ENCODE data around the gene PIGP. TPM values are rescaled to one million over a fixed set of nuclear protein-coding genes. Genes with fewer than 3 reads are reported as not detected.
A peak's percentile ranks its signal among the peaks of the same experiment; 100 is the strongest.
"Not testable (repeated sequence)": the region's sequence is repeated elsewhere in the genome, so short reads cannot be mapped to it uniquely, and the experiment has no call there.

The PIGP gene
- total RNA-seq, 2 experiments from 2014 or later, result 17.2 TPM

DNA sequence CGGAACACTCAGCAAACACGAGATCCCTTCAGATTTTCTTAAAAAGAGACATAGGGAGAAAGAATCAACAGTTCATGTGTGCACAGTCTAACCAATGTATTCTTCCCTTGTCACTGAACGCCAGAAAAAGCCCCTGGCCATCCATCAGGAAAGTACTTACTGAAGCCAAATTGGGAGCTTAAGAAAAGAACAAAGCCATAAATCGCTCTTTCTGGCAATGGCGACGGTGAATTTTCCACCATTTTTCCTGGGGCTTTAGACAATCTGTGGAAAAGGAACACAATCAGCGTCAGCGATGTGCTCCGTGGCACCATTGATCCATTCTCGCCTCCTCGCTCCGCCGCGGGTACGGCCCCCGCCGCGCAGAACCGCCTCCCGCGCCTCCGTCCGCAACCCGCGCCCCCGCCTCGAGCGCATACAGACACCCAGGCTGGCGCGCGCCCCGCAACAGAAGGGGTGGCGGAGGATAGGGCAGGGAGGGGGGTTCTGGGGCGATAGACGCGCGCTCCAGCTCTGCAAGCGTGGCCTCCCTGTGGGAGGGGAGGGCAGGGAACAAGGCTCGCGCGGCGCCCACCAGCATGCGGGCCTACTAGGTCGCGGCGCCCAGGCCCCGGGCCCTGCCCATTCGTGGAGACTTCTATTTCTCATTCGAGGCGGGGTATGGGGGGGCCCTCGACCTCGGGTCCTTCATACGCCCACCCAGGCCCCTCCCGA, 440 bp downstream of the PIGP start:
- H3K9me3 Mint-ChIP-seq, result no peaks in the 10 kb centered on the region
- POLR2A ChIA-PET, result interaction anchor here (0.9 to 2.2 kb wide), 9 partner anchors 10 to 491 kb away, joined by 3 to 9 read pairs (median 4); partner anchors contain the start of gene DYRK1A
- peak overlapping the region; percentile 84 for H3K27ac Mint-ChIP-seq
- H3K36me3 Mint-ChIP-seq (ENCODE audit: low read depth), result peaks cover 17% of the 10 kb centered on the region
- CTCF ChIA-PET, result interaction anchor here (1.0 to 2.0 kb wide), 3 partner anchors 62 to 491 kb away, joined by 3 to 5 read pairs (median 4); no protein-coding TSS in a partner anchor
- peaks cover 36% of the 10 kb centered on the region for H3K4me1 Mint-ChIP-seq
- no peaks in the 10 kb centered on the region for H3K27me3 Mint-ChIP-seq
- DNase-seq, result peak; percentile 73
- peak overlapping the region; percentile 79 for H3K4me3 Mint-ChIP-seq

GRCh38 chr21:37071561-37072273, 1.2 kb downstream of the PIGP start:
- Mint-ChIP-seq H3K27me3 (no peaks in the 10 kb centered on the region), H3K4me3 (peak overlapping the region; percentile 79), H3K9me3 (no peaks in the 10 kb centered on the region), H3K27ac (peak overlapping the region; percentile 84), H3K36me3 (ENCODE audit: low read depth) (peaks cover 17% of the 10 kb centered on the region), H3K4me1 (peaks cover 36% of the 10 kb centered on the region)
- ChIA-PET POLR2A (interaction anchor here (0.9 to 2.2 kb wide), 8 partner anchors 11 to 492 kb away, joined by 3 to 9 read pairs (median 4); partner anchors contain the start of gene DYRK1A), CTCF (interaction anchor here (1.0 to 2.0 kb wide), 3 partner anchors 62 to 492 kb away, joined by 3 to 5 read pairs (median 4); no protein-coding TSS in a partner anchor)
- DNase-seq, result no peak

- Mint-ChIP-seq H3K27ac (no peak overlapping the region), H3K4me1 (peaks cover 5% of the 10 kb centered on the region), H3K9me3 (no peaks in the 10 kb centered on the region), H3K4me3 (no peak overlapping the region), H3K27me3 (no peaks in the 10 kb centered on the region), H3K36me3 (ENCODE audit: low read depth) (peaks cover 11% of the 10 kb centered on the region)
- ChIA-PET POLR2A (no interaction called here), CTCF (no interaction called here)
- DNase-seq, result no peak
Measured at GRCh38 chr21:37065561-37066177, 7.2 kb downstream of the PIGP start.

DNA sequence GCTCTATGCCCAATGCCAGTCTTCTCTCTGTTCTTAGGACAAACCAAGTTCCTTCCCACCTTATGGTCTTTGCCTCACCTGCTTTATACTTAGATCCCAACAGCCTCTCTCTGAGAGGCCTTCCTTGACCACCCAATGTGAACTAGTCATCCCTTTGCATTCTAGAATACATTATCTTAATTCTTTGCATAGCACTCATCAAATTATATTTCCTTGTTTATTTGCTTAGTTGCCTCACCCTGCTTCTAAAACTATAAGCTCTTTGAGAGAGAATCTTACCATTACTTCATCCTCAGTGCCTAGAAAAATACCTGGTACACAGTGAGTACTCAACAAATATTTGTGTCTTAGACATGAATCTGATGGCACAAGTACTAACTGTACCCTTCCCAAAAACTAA, 8.0 kb downstream of the PIGP start:
- no peak for DNase-seq
- no peaks in the 10 kb centered on the region for H3K27me3 Mint-ChIP-seq
- POLR2A ChIA-PET, result no interaction called here
- H3K4me1 Mint-ChIP-seq, result no peaks in the 10 kb centered on the region
- H3K9me3 Mint-ChIP-seq, result no peaks in the 10 kb centered on the region
- H3K27ac Mint-ChIP-seq, result no peak overlapping the region
- CTCF ChIA-PET, result no interaction called here
- H3K36me3 Mint-ChIP-seq (ENCODE audit: low read depth), result peaks cover 6% of the 10 kb centered on the region
- H3K4me3 Mint-ChIP-seq, result no peak overlapping the region

- H3K9me3 Mint-ChIP-seq, result no peaks in the 10 kb centered on the region
- H3K4me3 Mint-ChIP-seq, result no peak overlapping the region
- H3K36me3 Mint-ChIP-seq (ENCODE audit: low read depth), result peaks cover 3% of the 10 kb centered on the region
- ChIA-PET POLR2A (no interaction called here), CTCF (no interaction called here)
- DNase-seq, result no peak
- H3K4me1 Mint-ChIP-seq, result no peaks in the 10 kb centered on the region
- H3K27ac Mint-ChIP-seq, result no peak overlapping the region
- no peaks in the 10 kb centered on the region for H3K27me3 Mint-ChIP-seq
Measured at GRCh38 chr21:37063433-37063832, 9.4 kb downstream of the PIGP start.

GRCh38 chr21:37062593-37062935, 10.3 kb downstream of the PIGP start:
- H3K4me1 Mint-ChIP-seq, result no peaks in the 10 kb centered on the region
- H3K36me3 Mint-ChIP-seq (ENCODE audit: low read depth), result peaks cover 3% of the 10 kb centered on the region
- ChIA-PET POLR2A (no interaction called here), CTCF (no interaction called here)
- no peaks in the 10 kb centered on the region for H3K9me3 Mint-ChIP-seq
- H3K27me3 Mint-ChIP-seq, result no peaks in the 10 kb centered on the region
- no peak overlapping the region for H3K4me3 Mint-ChIP-seq
- DNase-seq, result no peak
- H3K27ac Mint-ChIP-seq, result no peak overlapping the region

- Mint-ChIP-seq H3K9me3 (no peaks in the 10 kb centered on the region), H3K27me3 (no peaks in the 10 kb centered on the region), H3K4me1 (no peaks in the 10 kb centered on the region), H3K27ac (no peak overlapping the region), H3K4me3 (no peak overlapping the region), H3K36me3 (ENCODE audit: low read depth) (peaks cover 3% of the 10 kb centered on the region)
- CTCF ChIA-PET, result no interaction called here
- DNase-seq, result no peak
- POLR2A ChIA-PET, result no interaction called here
Measured at GRCh38 chr21:37061926-37062592, 10.8 kb downstream of the PIGP start.

GRCh38 chr21:37060296-37060695, 12.6 kb downstream of the PIGP start:
- no peaks in the 10 kb centered on the region for H3K9me3 Mint-ChIP-seq
- no peak for DNase-seq
- H3K4me3 Mint-ChIP-seq, result no peak overlapping the region
- CTCF ChIA-PET, result no interaction called here
- no peak overlapping the region for H3K27ac Mint-ChIP-seq
- no peaks in the 10 kb centered on the region for H3K36me3 Mint-ChIP-seq (ENCODE audit: low read depth)
- POLR2A ChIA-PET, result no interaction called here
- H3K4me1 Mint-ChIP-seq, result no peaks in the 10 kb centered on the region
- no peaks in the 10 kb centered on the region for H3K27me3 Mint-ChIP-seq

DNA sequence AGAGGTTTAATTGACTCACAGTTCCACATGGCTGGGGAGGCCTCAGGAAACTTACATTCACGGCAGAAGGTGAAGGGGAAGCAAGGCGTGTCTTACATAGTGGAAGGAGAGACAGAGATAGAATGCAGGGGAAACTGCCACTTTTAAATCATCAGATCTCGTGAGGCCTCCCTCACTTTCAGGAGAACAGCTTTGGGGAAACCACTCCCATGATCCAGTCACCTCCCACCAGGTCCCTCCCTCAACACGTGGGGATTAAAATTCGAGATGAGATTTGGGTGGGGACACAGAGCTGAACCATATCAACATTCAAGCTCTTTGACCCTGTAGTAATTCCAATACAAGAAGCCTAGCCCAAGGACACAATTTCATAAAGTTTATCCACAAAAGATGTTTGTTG, 13.7 kb downstream of the PIGP start:
- no peaks in the 10 kb centered on the region for H3K9me3 Mint-ChIP-seq
- no peaks in the 10 kb centered on the region for H3K4me1 Mint-ChIP-seq
- CTCF ChIA-PET, result no interaction called here
- POLR2A ChIA-PET, result no interaction called here
- no peak overlapping the region for H3K27ac Mint-ChIP-seq
- H3K4me3 Mint-ChIP-seq, result no peak overlapping the region
- H3K27me3 Mint-ChIP-seq, result peaks cover 3% of the 10 kb centered on the region
- no peak for DNase-seq
- H3K36me3 Mint-ChIP-seq (ENCODE audit: low read depth), result no peaks in the 10 kb centered on the region

DNA sequence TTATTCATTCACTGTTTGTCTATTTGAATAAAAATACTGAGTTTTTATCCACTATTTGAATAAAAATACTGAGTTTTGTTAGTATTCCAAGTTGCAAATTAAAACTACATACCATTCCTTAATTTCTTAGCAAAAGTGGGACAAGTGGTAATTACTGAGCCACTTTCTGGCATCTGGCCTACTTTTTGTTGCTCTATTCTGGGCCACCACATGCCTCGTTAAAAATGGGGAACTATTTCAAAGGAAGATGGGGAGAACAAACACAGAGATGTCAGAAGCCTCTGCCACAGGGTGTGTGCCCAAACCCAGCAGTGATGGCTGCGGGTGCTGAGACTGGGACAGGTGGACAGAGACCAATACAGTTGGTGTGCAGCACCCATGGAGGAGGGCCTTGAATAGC, 14.6 kb downstream of the PIGP start:
- ChIA-PET CTCF (no interaction called here), POLR2A (no interaction called here)
- H3K27me3 Mint-ChIP-seq, result peaks cover 3% of the 10 kb centered on the region
- no peak overlapping the region for H3K27ac Mint-ChIP-seq
- no peak for DNase-seq
- no peaks in the 10 kb centered on the region for H3K9me3 Mint-ChIP-seq
- H3K4me1 Mint-ChIP-seq, result no peaks in the 10 kb centered on the region
- no peak overlapping the region for H3K4me3 Mint-ChIP-seq
- H3K36me3 Mint-ChIP-seq (ENCODE audit: low read depth), result no peaks in the 10 kb centered on the region

- POLR2A ChIA-PET, result no interaction called here
- H3K27me3 Mint-ChIP-seq, result peaks cover 3% of the 10 kb centered on the region
- CTCF ChIA-PET, result no interaction called here
- no peaks in the 10 kb centered on the region for H3K9me3 Mint-ChIP-seq
- DNase-seq, result no peak
- H3K4me3 Mint-ChIP-seq, result no peak overlapping the region
- no peaks in the 10 kb centered on the region for H3K36me3 Mint-ChIP-seq (ENCODE audit: low read depth)
- H3K27ac Mint-ChIP-seq, result no peak overlapping the region
- H3K4me1 Mint-ChIP-seq, result no peaks in the 10 kb centered on the region
Measured at GRCh38 chr21:37057614-37058013, 15.3 kb downstream of the PIGP start.

DNA sequence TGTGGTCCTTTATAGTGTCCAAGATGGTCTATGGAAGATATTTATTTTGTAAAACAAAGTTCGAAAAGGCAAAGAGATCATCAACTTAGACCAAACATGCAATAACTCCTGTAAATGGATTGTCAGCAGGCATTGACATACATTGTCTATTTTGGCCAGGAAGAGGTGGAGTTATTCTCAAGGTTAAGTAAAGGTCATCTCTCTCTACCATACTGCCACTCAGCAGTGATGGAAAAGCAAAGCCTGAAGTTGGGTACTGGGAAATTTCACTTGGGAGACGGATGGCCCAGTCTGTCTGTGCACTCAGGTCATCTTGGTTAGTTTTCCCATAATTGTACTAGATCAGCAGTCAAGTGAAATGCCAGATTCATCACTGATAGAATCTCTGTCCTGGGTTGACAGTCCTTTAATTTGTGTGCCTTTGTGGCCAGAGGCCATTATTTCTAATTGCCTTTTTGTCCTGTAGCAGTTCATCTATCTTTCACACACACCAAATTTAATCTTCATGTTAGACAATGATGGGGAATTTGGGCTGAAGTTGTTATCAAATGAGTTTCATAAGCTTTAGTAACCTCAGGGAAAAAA, 17.5 kb downstream of the PIGP start:
- no peak overlapping the region for H3K27ac Mint-ChIP-seq
- no peak overlapping the region for H3K4me3 Mint-ChIP-seq
- POLR2A ChIA-PET, result no interaction called here
- H3K4me1 Mint-ChIP-seq, result no peaks in the 10 kb centered on the region
- peaks cover 6% of the 10 kb centered on the region for H3K27me3 Mint-ChIP-seq
- DNase-seq, result no peak
- H3K9me3 Mint-ChIP-seq, result no peaks in the 10 kb centered on the region
- CTCF ChIA-PET, result no interaction called here
- H3K36me3 Mint-ChIP-seq (ENCODE audit: low read depth), result no peaks in the 10 kb centered on the region

GRCh38 chr21:37049741-37050140, 23.1 kb downstream of the PIGP start:
- CTCF ChIA-PET, result not testable (repeated sequence)

More at GRCh38 chr21:37049741-37050140, 23.1 kb downstream of the PIGP start:
- H3K36me3 Mint-ChIP-seq (ENCODE audit: low read depth); H3K9me3 Mint-ChIP-seq; DNase-seq; H3K4me3 Mint-ChIP-seq; H3K27ac Mint-ChIP-seq; POLR2A ChIA-PET: not testable (repeated sequence)
- Mint-ChIP-seq H3K27me3 (peaks cover 13% of the 10 kb centered on the region), H3K4me1 (peaks cover 11% of the 10 kb centered on the region)
